IPS-20b (cell line): ENCODE measurements around the gene GRIK1.
A peak's percentile ranks its signal among the peaks of the same experiment; 100 is the strongest.
"Not testable (repeated sequence)": the region's sequence is repeated elsewhere in the genome, so short reads cannot be mapped to it uniquely, and the experiment has no call there.

Source experiments
- H3K27ac ChIP-seq: one replicate; pipeline ENCODE4 v1.5.1; 2013; ENCODE audit warnings: low read length
- H3K27me3 ChIP-seq: 2 replicates; pipeline ENCODE4 v1.6.1; 2013; ENCODE audit warnings: mild to moderate bottlenecking, low read length, inconsistent platforms; ENCODE audit not compliant: insufficient read depth
- H3K36me3 ChIP-seq: 2 replicates; pipeline ENCODE4 v1.6.1; 2013; ENCODE audit warnings: low read depth, mild to moderate bottlenecking, inconsistent platforms, low read length, moderate library complexity; ENCODE audit not compliant: insufficient read depth
- H3K4me1 ChIP-seq: 2 replicates; pipeline ENCODE4 v1.6.1; 2013; ENCODE audit warnings: mild to moderate bottlenecking, control low read depth, inconsistent platforms, low read length, moderate library complexity; ENCODE audit not compliant: insufficient read depth
- H3K4me3 ChIP-seq: 2 replicates; pipeline ENCODE4 v1.5.1; 2013; ENCODE audit warnings: mild to moderate bottlenecking, low read length, inconsistent platforms
- H3K9ac ChIP-seq: 2 replicates; pipeline ENCODE4 v1.6.1; 2013; ENCODE audit warnings: low read depth, mild to moderate bottlenecking, inconsistent platforms, low read length, moderate library complexity
- H3K9me3 ChIP-seq: 2 replicates; pipeline ENCODE4 v1.6.1; 2013; ENCODE audit warnings: mild to moderate bottlenecking, low read depth, low read length, inconsistent platforms; ENCODE audit not compliant: insufficient read depth

The GRIK1 gene

GRCh38 chr21:29939924-29940275 is at the start of gene GRIK1:
Gene GRIK1 (minus strand): TSS chr21:29939996.
- H3K4me3 ChIP-seq, result peak within 1 kb of the TSS; percentile 93

GRCh38 chr21:29987762-29988161 is 48.0 kb upstream of the GRIK1 start:
- Histone ChIP-seq H3K27me3 (no peaks in the 10 kb centered on the region), H3K36me3 (no peaks in the 10 kb centered on the region), H3K9ac (no peak overlapping the region), H3K27ac (no peak overlapping the region), H3K9me3 (peaks cover 5% of the 10 kb centered on the region; the same call in 1 of the 2 replicates), H3K4me3 (no peak overlapping the region), H3K4me1 (no peaks in the 10 kb centered on the region)

More at GRCh38 chr21:29939924-29940275, at the start of gene GRIK1:
- peaks cover 64% of the 10 kb centered on the region for H3K27me3 ChIP-seq
- H3K9ac ChIP-seq, result peak within 1 kb of the TSS; percentile 56; the same call in 1 of the 2 replicates
- H3K4me1 ChIP-seq, result no peaks in the 10 kb centered on the region; the same call in 1 of the 2 replicates
- H3K27ac ChIP-seq, result no peak within 1 kb of the TSS
- H3K36me3 ChIP-seq, result no peaks in the 10 kb centered on the region
- no peaks in the 10 kb centered on the region for H3K9me3 ChIP-seq

- Histone ChIP-seq H3K27me3 (no peaks in the 10 kb centered on the region), H3K27ac (no peak overlapping the region), H3K4me3 (no peak overlapping the region), H3K9me3 (peaks cover 5% of the 10 kb centered on the region; the same call in 1 of the 2 replicates), H3K9ac (no peak overlapping the region), H3K36me3 (no peaks in the 10 kb centered on the region), H3K4me1 (no peaks in the 10 kb centered on the region)
Observed at GRCh38 chr21:29985866-29986265, 46.1 kb upstream of the GRIK1 start.

- no peaks in the 10 kb centered on the region; the same call in 1 of the 2 replicates for H3K4me1 ChIP-seq
- H3K4me3 ChIP-seq, result no peak overlapping the region
- no peak overlapping the region for H3K27ac ChIP-seq
- no peaks in the 10 kb centered on the region for H3K27me3 ChIP-seq
- H3K9me3 ChIP-seq, result no peaks in the 10 kb centered on the region
- H3K36me3 ChIP-seq, result no peaks in the 10 kb centered on the region
- no peak overlapping the region for H3K9ac ChIP-seq
Observed at GRCh38 chr21:29979043-29979442, 39.2 kb upstream of the GRIK1 start.

- H3K36me3 ChIP-seq, result no peaks in the 10 kb centered on the region
Observed at GRCh38 chr21:29975776-29976175, 36.0 kb upstream of the GRIK1 start.

GRCh38 chr21:29973258-29973657 is 33.5 kb upstream of the GRIK1 start:
- no peak overlapping the region for H3K9ac ChIP-seq
- no peak overlapping the region for H3K27ac ChIP-seq
- no peak overlapping the region for H3K4me3 ChIP-seq
- H3K4me1 ChIP-seq, result no peaks in the 10 kb centered on the region; the same call in 1 of the 2 replicates
- no peaks in the 10 kb centered on the region for H3K27me3 ChIP-seq
- no peaks in the 10 kb centered on the region; the same call in 1 of the 2 replicates for H3K9me3 ChIP-seq
- H3K36me3 ChIP-seq, result no peaks in the 10 kb centered on the region

More at GRCh38 chr21:29975776-29976175, 36.0 kb upstream of the GRIK1 start:
- Histone ChIP-seq H3K27me3 (no peaks in the 10 kb centered on the region), H3K9me3 (no peaks in the 10 kb centered on the region), H3K27ac (no peak overlapping the region), H3K4me3 (no peak overlapping the region), H3K9ac (no peak overlapping the region), H3K4me1 (no peaks in the 10 kb centered on the region; the same call in 1 of the 2 replicates)

GRCh38 chr21:29961291-29962027 is 21.7 kb upstream of the GRIK1 start:
- Histone ChIP-seq H3K9ac (no peak overlapping the region), H3K27ac (no peak overlapping the region), H3K36me3 (no peaks in the 10 kb centered on the region), H3K4me3 (no peak overlapping the region), H3K4me1 (no peaks in the 10 kb centered on the region), H3K9me3 (no peaks in the 10 kb centered on the region), H3K27me3 (no peaks in the 10 kb centered on the region)

GRCh38 chr21:29958551-29958950 is 18.8 kb upstream of the GRIK1 start:
- Histone ChIP-seq H3K9me3 (no peaks in the 10 kb centered on the region), H3K9ac (no peak overlapping the region), H3K27ac (no peak overlapping the region), H3K36me3 (no peaks in the 10 kb centered on the region), H3K4me1 (peaks cover under 1% of the 10 kb centered on the region; the same call in 1 of the 2 replicates), H3K4me3 (no peak overlapping the region), H3K27me3 (no peaks in the 10 kb centered on the region)

- H3K4me1 ChIP-seq, H3K27ac ChIP-seq, H3K4me3 ChIP-seq, H3K9me3 ChIP-seq, H3K27me3 ChIP-seq, H3K9ac ChIP-seq, H3K36me3 ChIP-seq: not testable (repeated sequence)
Observed at GRCh38 chr21:29958035-29958434, 18.2 kb upstream of the GRIK1 start.

GRCh38 chr21:29953690-29954089 is 13.9 kb upstream of the GRIK1 start:
- H3K36me3 ChIP-seq, result no peaks in the 10 kb centered on the region
- peaks cover 4% of the 10 kb centered on the region; the same call in 1 of the 2 replicates for H3K4me1 ChIP-seq
- H3K27me3 ChIP-seq, result no peaks in the 10 kb centered on the region
- H3K9ac ChIP-seq, result no peak overlapping the region
- H3K4me3 ChIP-seq, result no peak overlapping the region
- H3K27ac ChIP-seq, result no peak overlapping the region
- no peaks in the 10 kb centered on the region for H3K9me3 ChIP-seq

GRCh38 chr21:29953072-29953471 is 13.3 kb upstream of the GRIK1 start:
- H3K27ac ChIP-seq, result no peak overlapping the region
- no peaks in the 10 kb centered on the region for H3K27me3 ChIP-seq
- H3K9me3 ChIP-seq, result no peaks in the 10 kb centered on the region

GRCh38 chr21:29951911-29952310 is 12.1 kb upstream of the GRIK1 start:
- H3K4me1 ChIP-seq, result peaks cover 4% of the 10 kb centered on the region; the same call in 1 of the 2 replicates
- no peak overlapping the region for H3K4me3 ChIP-seq
- no peak overlapping the region for H3K27ac ChIP-seq
- no peaks in the 10 kb centered on the region for H3K9me3 ChIP-seq
- H3K36me3 ChIP-seq, result no peaks in the 10 kb centered on the region
- H3K27me3 ChIP-seq, result no peaks in the 10 kb centered on the region
- no peak overlapping the region for H3K9ac ChIP-seq

More at GRCh38 chr21:29953072-29953471, 13.3 kb upstream of the GRIK1 start:
- no peak overlapping the region for H3K4me3 ChIP-seq
- no peak overlapping the region for H3K9ac ChIP-seq
- H3K4me1 ChIP-seq, result peaks cover 4% of the 10 kb centered on the region; the same call in 1 of the 2 replicates
- H3K36me3 ChIP-seq, result no peaks in the 10 kb centered on the region
